WTC11 (cell line): Measurements from ENCODE around the gene ARL6IP5. TPM values are rescaled to one million over a fixed set of nuclear protein-coding genes. Genes with fewer than 3 reads are reported as not detected.

Experiments
- ATAC-seq: fragments of 200-7000 bp; cut with Tn5 transposase; 2 replicates; pipeline ENCODE4 v1.10.0; 2021; ENCODE audit warnings: mild to moderate bottlenecking, moderate library complexity
- CTCF ChIA-PET: fragments of 300-600 bp; sonication (Branson Sonifier 250); formaldehyde crosslinking; loops from one replicate; lab custom pipeline; 2021; ENCODE audit warnings: antibody characterized with exemption; lab: Charles Lee
- POLR2A ChIA-PET: fragments of 350-600 bp; sonication (Branson Sonifier 250); formaldehyde crosslinking; loops from one replicate; lab custom pipeline; 2021; ENCODE audit warnings: antibody characterized with exemption; lab: Charles Lee
- DNase-seq: peaks from one replicate; pipeline ENCODE4 v3.0.0; 2021; ENCODE audit warnings: low spot score
- H3K27ac Mint-ChIP-seq: 2 replicates; pipeline ENCODE4 v1.8.0; 2021; ENCODE audit warnings: mixed read lengths
- H3K27me3 Mint-ChIP-seq: 2 replicates; pipeline ENCODE4 v1.8.0; 2021; ENCODE audit warnings: low read depth, mild to moderate bottlenecking, moderate library complexity, mixed read lengths
- H3K36me3 Mint-ChIP-seq: 2 replicates; pipeline ENCODE4 v1.8.0; 2021; ENCODE audit warnings: mixed read lengths
- H3K4me1 Mint-ChIP-seq: 2 replicates; pipeline ENCODE4 v1.8.0; 2022; ENCODE audit warnings: mixed read lengths
- H3K4me3 Mint-ChIP-seq: 2 replicates; pipeline ENCODE4 v1.8.0; 2021; ENCODE audit warnings: mild to moderate bottlenecking, moderate library complexity, mixed read lengths
- H3K9me3 Mint-ChIP-seq: 2 replicates; pipeline ENCODE4 v1.8.0; 2021; ENCODE audit warnings: mixed read lengths
- CDX4 ChIP-seq: fragments of 250-450 bp; sonication (Bioruptor Pico); IDR thresholded peaks from 2 replicates; pipeline ENCODE4 v1.9.0; 2021; ENCODE audit warnings: moderate library complexity, mild to moderate bottlenecking, inconsistent platforms, borderline replicate concordance
- CTCF ChIP-seq: fragments of 200-600 bp; IDR thresholded peaks from 2 replicates; pipeline ENCODE4 v1.8.0; 2022; ENCODE audit warnings: antibody characterized with exemption
- E2F5 ChIP-seq: sonication (generic); formaldehyde crosslinking; IDR thresholded peaks from 2 replicates; pipeline ENCODE4 v1.8.1; 2022; ENCODE audit warnings: mild to moderate bottlenecking, moderate library complexity, missing genetic modification reagents
- FOXK1 ChIP-seq: sonication (generic); formaldehyde crosslinking; IDR thresholded peaks from 2 replicates; pipeline ENCODE4 v1.8.0; 2022; ENCODE audit warnings: mild to moderate bottlenecking, moderate library complexity, missing genetic modification reagents
- GABPB1 ChIP-seq: sonication (generic); formaldehyde crosslinking; IDR thresholded peaks from 2 replicates; pipeline ENCODE4 v1.8.1; 2023; ENCODE audit warnings: mild to moderate bottlenecking, missing genetic modification reagents
- GRHL2 ChIP-seq: fragments of 250-450 bp; sonication (Bioruptor Pico); IDR thresholded peaks from 2 replicates; pipeline ENCODE4 v1.8.0; 2022; ENCODE audit warnings: mild to moderate bottlenecking, moderate library complexity; ENCODE audit not compliant: insufficient replicate concordance, severe bottlenecking
- GTF2I ChIP-seq: fragments of 250-450 bp; sonication (Bioruptor Pico); conservative IDR thresholded peaks from 2 replicates; pipeline ENCODE4 v1.4.0; 2021; ENCODE audit warnings: mild to moderate bottlenecking
- IRF1 ChIP-seq: sonication (generic); formaldehyde crosslinking; IDR thresholded peaks from 2 replicates; pipeline ENCODE4 v1.8.0; 2023; ENCODE audit warnings: missing genetic modification reagents
- NFE2L1 ChIP-seq: sonication (generic); formaldehyde crosslinking; IDR thresholded peaks from 2 replicates; pipeline ENCODE4 v1.8.1; 2023; ENCODE audit warnings: missing genetic modification reagents
- NR2C2 ChIP-seq: sonication (generic); formaldehyde crosslinking; IDR thresholded peaks from 2 replicates; pipeline ENCODE4 v1.8.0; 2022; ENCODE audit warnings: mild to moderate bottlenecking, missing genetic modification reagents
- ZBTB21 ChIP-seq: sonication (generic); formaldehyde crosslinking; IDR thresholded peaks from 2 replicates; pipeline ENCODE4 v1.8.1; 2023; ENCODE audit warnings: mild to moderate bottlenecking, missing genetic modification reagents, borderline replicate concordance
- ZNF219 ChIP-seq: sonication (generic); formaldehyde crosslinking; IDR thresholded peaks from 2 replicates; pipeline ENCODE4 v1.8.0; 2023; ENCODE audit warnings: missing genetic modification reagents, mild to moderate bottlenecking, borderline replicate concordance
- ZNF232 ChIP-seq: sonication (generic); formaldehyde crosslinking; IDR thresholded peaks from 2 replicates; pipeline ENCODE4 v1.8.0; 2022; ENCODE audit warnings: mild to moderate bottlenecking, missing genetic modification reagents
- ZNF423 ChIP-seq: fragments of 250-450 bp; sonication (Bioruptor Pico); IDR thresholded peaks from 2 replicates; pipeline ENCODE4 v2.1.2; 2022; ENCODE audit warnings: mild to moderate bottlenecking, moderate library complexity
- ZNF532 ChIP-seq: fragments of 250-450 bp; sonication (Bioruptor Pico); IDR thresholded peaks from 2 replicates; pipeline ENCODE4 v1.9.0; 2021; ENCODE audit warnings: mild to moderate bottlenecking, borderline replicate concordance
- total RNA-seq: library from RNA; stranded (reverse); gene quantifications from 3 replicates; pipeline ENCODE4 v1.2.3, GENCODE V29; 2021

The ARL6IP5 gene
- total RNA-seq, 1 experiment from 2014 or later, result 28.4 TPM

GRCh38 chr3:69105320-69105719, 20.6 kb downstream of the ARL6IP5 start:
- H3K9me3 Mint-ChIP-seq, result no peaks in the 10 kb centered on the region
- CTCF ChIA-PET, result interaction anchor here (1.0 to 2.1 kb wide), 2 partner anchors 12 to 15 kb away, joined by 3 to 5 read pairs; no protein-coding TSS in a partner anchor
- POLR2A ChIA-PET, result no interaction called here
- TF ChIP-seq NR2C2 (CRISPR knock-in tag), result no peak
- no peak for TF ChIP-seq FOXK1 (CRISPR knock-in tag)
- TF ChIP-seq CDX4 (CRISPR knock-in tag), result no peak
- no peak overlapping the region for H3K4me3 Mint-ChIP-seq
- ATAC-seq (no peak), DNase-seq (no peak)
- H3K27me3 Mint-ChIP-seq, result no peaks in the 10 kb centered on the region
- H3K27ac Mint-ChIP-seq, result no peak overlapping the region
- peaks cover 14% of the 10 kb centered on the region for H3K36me3 Mint-ChIP-seq
- H3K4me1 Mint-ChIP-seq, result no peaks in the 10 kb centered on the region

GRCh38 chr3:69107841-69108240, 23.1 kb downstream of the ARL6IP5 start:
- Mint-ChIP-seq H3K27ac (no peak overlapping the region), H3K4me1 (peaks cover 6% of the 10 kb centered on the region), H3K4me3 (no peak overlapping the region), H3K9me3 (no peaks in the 10 kb centered on the region), H3K36me3 (peaks cover 7% of the 10 kb centered on the region; the same call in 1 of the 2 replicates), H3K27me3 (no peaks in the 10 kb centered on the region)
- TF ChIP-seq CTCF, result no peak
- TF ChIP-seq GABPB1 (CRISPR knock-in tag), result no peak
- TF ChIP-seq NFE2L1 (CRISPR knock-in tag), result no peak
- no peak for TF ChIP-seq IRF1
- TF ChIP-seq GTF2I, result no peak
- no peak for TF ChIP-seq ZNF532 (CRISPR knock-in tag)
- TF ChIP-seq ZNF219 (CRISPR knock-in tag), result no peak
- no peak for TF ChIP-seq CDX4 (CRISPR knock-in tag)
- no peak for TF ChIP-seq ZNF423 (CRISPR knock-in tag)
- no peak for TF ChIP-seq ZNF232
- no peak for TF ChIP-seq ZBTB21 (CRISPR knock-in tag)
- TF ChIP-seq E2F5, result no peak
- TF ChIP-seq GRHL2 (CRISPR knock-in tag), result no peak
- CTCF ChIA-PET, result no interaction called here
- DNase-seq, result no peak
- POLR2A ChIA-PET, result no interaction called here
- no peak for ATAC-seq
